Body of pancreas (tissue), 4 donors: ENCODE results near the gene TRPM6.

Experiments
- POLR2A ChIP-seq, 3 donors: fragments of 450-650 bp; IDR thresholded peaks; one replicate each; pipeline ENCODE4 v1.6.1; 2016; ENCODE audit warnings: antibody characterized with exemption in 3 of 3, mild to moderate bottlenecking in 2 of 3
- TF ChIP-seq, protein P1 (sequence below), 7 experiments: fragments of 450-650 bp in 4 of 7; fragments of 200-600 bp in 3 of 7; sonication (generic) in 3 of 7; IDR thresholded peaks; one replicate each; pipeline ENCODE4 v1.5.1; 2016 to 2019; ENCODE audit warnings: antibody characterized with exemption in 7 of 7

GRCh38 chr9:74867483-74867882 is 20.2 kb downstream of the TRPM6 start:
- TF ChIP-seq, protein P1, sequence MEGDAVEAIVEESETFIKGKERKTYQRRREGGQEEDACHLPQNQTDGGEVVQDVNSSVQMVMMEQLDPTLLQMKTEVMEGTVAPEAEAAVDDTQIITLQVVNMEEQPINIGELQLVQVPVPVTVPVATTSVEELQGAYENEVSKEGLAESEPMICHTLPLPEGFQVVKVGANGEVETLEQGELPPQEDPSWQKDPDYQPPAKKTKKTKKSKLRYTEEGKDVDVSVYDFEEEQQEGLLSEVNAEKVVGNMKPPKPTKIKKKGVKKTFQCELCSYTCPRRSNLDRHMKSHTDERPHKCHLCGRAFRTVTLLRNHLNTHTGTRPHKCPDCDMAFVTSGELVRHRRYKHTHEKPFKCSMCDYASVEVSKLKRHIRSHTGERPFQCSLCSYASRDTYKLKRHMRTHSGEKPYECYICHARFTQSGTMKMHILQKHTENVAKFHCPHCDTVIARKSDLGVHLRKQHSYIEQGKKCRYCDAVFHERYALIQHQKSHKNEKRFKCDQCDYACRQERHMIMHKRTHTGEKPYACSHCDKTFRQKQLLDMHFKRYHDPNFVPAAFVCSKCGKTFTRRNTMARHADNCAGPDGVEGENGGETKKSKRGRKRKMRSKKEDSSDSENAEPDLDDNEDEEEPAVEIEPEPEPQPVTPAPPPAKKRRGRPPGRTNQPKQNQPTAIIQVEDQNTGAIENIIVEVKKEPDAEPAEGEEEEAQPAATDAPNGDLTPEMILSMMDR (IDR thresholded peaks at IDR 0.05) = no peak
- no peak for TF ChIP-seq POLR2A (IDR thresholded peaks at IDR 0.05)
